TTC549 (cell line): Measurements from ENCODE around the gene ARHGEF10L.

Experiments used
- FAIRE-seq: peaks from 2 replicates; lab custom pipeline; 2012; peaks lifted over from hg19 to GRCh38; lab: Jason Lieb, UNC

ARHGEF10L gene

DNA sequence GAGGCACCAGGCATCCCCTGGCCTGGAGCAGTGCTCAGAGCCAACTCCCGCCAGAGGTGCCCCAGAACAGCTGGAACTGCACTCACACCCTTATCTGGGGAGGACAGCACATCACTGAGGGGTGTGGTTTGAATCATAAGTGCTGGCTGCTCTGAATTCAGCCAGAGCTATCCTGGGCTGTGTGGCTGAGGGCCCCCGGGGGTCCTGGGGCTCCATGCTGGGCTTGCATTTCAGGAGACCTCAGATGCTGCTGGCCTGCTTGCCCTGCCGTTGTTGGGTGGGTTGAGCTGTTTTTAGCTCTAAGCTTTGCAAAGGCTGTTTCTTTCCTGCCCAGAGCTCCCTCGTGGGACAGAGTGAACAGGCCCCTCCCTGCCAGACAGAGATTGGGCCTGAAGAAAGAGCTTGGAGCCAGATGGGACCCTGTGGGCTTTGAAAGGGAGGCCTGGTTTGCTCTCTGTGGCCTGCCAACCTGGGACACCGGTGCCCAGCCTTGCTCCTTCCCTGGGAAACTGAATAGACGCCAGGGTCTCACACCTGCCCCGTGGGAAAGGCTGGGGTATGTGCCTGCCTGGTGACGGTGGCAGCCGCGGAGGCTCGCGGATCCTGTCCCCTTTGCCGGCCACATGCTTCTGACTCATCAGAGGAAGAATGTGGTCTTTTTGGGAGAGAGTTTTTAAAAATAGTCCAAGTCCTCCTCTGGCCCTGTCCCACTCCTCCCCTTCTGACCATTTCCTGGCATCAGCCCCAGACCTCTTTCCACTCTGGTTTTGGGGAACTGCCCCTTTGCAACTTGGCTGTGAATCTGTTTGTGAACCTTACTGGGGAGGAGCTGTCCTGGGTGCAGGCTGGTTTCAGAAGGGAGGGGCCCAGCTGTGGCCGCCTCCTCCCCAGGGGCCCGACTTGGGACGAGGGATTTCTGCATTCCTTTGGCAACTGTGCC, 30.0 kb downstream of the ARHGEF10L start:
- FAIRE-seq = no peak

GRCh38 chr1:17570228-17570627, 30.7 kb downstream of the ARHGEF10L start:
- FAIRE-seq = no peak

GRCh38 chr1:17572264-17572985, 32.9 kb downstream of the ARHGEF10L start:
- no peak for FAIRE-seq

GRCh38 chr1:17573518-17574041, 34.1 kb downstream of the ARHGEF10L start:
- no peak for FAIRE-seq

DNA sequence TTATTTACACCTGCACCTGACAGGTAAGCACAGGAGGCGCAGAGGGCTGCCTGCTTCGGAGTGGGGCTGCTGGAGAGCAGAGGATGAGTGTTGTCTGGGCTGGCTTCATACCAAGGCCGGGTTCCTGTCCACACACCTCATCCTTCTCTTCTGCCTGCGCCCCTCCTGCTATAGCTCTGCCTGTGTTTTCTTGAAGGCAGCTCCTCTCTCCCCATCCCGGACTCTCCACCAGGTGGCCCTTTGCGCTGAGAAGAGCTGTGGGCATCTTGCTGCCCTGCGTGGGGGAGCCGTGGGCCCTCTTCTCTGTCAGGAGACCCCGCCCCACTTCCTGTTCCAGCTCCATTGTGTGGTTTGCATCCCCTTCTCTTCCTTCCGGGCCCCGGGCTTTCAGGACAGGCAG, 35.0 kb downstream of the ARHGEF10L start:
- FAIRE-seq = no peak

GRCh38 chr1:17575797-17576518, 36.5 kb downstream of the ARHGEF10L start:
- FAIRE-seq = no peak

DNA sequence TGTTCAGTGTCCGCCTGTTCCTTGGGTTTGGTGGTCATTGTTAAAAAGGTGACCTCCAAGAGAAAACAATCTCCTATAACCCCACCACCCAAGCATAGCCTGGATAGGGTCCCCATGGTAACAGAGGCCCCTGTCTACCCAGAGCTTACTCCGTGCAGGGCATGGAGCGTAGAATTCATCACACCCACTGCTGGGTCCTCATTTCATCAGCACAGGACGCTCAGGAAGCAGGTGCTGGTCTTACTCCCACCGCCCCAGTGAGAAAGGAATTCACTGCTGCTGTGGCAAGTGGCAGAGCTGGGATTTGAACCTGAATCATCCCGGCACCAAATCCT, 37.0 kb downstream of the ARHGEF10L start:
- FAIRE-seq = no peak

DNA sequence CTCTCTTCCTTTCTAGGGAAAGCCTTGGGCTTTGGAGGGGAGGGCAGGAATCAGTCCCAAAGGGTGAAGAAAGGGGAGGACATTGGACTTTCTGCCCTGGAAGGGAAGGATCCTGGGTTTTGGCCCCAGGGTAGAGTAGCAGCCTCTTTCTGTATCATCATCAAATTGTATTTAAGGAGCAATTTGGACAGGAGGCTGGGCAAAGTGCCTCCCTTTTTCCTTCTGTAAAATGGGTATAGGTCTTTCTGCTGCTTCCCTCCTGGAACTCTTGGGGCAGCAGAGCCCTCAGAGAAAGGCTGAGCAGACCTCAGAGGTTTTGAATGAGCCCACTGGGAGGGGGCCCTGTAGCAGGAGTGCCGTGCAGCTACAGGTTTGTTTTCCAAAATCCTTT, 38.4 kb downstream of the ARHGEF10L start:
- FAIRE-seq = no peak

GRCh38 chr1:17579951-17580939, 40.7 kb downstream of the ARHGEF10L start:
- FAIRE-seq = no peak

GRCh38 chr1:17581389-17582123, 42.1 kb downstream of the ARHGEF10L start:
- no peak for FAIRE-seq

GRCh38 chr1:17582124-17582774, 42.8 kb downstream of the ARHGEF10L start:
- FAIRE-seq = no peak

DNA sequence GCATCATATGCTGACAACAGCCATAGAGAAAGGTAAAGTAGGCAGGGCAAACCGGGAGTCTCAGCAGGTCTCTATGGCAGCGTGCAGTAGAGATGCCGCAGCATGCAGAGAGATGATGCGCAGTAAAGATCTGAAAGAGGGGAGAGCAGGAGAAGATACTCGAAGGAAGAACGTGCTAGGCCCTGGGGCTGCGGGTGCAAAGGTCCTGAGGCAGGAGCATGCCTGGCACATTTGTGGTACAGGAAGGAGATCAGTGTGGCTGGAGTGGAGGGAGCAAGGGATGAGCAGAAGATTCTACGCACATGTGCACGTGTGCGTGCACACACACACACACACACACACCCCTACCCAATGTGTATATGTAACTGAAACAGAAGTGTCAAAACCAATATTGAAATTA, 45.0 kb downstream of the ARHGEF10L start:
- no peak for FAIRE-seq

DNA sequence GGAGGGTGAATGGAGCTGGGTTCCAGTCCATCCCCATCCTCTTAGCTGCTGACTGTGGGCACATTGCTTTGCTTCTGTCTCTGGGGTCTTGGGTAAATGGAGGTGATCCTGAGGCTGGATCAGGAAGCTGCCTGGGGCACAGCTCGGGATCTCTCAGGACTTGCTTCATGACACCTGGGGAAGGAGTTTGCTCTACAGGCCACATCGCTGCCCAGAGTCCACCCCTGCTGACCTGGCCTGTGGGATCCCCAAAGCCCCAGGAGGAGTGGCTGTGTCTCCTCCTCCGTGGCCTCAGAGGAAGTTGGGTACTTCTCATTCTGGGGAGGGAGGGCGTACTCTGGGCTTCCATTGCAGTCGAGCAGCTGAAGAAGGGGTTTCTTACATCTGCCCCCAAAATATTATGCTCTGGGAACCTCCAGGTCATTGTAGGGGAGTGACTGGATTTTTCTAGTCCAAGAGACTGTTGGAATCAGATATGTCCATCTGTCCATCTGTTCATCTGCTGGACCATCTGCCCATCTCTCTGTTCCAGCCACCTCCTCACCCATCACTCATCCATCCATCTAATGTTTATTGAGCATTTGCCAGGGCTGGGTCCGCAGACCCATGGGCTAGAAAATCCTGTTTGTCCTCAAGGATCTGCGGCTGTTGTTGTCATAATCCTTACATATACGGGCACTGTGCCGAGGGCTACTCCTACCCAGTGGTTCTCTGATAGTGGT, 45.9 kb downstream of the ARHGEF10L start:
- no peak for FAIRE-seq

DNA sequence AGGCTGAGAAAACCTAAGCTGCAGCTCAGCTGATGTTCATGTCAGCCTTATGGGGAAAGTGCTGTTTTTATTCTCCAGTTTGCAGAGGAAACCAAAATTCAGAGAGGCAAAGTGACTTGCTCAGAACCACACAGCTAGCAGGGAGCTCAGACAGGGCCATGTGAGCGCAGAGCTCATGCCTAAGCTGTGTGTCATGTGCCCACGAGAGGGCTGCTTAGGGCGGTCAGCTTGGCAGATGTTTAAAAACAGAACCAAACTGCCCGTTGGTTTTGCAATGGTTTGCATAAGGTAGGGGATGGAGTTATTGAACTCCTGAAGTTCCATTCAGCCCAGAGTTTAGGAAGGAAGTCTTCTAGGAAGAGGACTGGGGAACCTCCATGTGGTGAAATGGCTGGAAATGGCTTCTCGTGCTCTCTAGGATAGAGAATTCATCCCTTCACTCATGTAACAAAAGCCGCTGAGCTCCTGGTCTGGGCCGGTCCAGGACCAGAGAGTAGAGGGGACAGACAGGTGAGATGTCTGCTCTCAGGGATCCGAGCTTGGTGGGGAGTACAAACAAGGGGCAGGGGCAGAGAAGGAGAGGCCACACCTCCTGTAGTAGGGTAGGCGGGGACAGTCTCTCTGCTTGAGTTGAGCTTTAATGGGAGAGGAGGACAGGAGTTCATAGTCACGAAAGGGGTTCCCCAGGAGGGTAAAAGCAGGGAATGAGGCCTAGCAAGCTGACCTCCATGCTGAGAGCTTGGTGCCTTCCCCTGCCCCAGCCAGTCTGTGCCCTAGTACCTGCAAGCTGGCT, 46.9 kb downstream of the ARHGEF10L start:
- no peak for FAIRE-seq

DNA sequence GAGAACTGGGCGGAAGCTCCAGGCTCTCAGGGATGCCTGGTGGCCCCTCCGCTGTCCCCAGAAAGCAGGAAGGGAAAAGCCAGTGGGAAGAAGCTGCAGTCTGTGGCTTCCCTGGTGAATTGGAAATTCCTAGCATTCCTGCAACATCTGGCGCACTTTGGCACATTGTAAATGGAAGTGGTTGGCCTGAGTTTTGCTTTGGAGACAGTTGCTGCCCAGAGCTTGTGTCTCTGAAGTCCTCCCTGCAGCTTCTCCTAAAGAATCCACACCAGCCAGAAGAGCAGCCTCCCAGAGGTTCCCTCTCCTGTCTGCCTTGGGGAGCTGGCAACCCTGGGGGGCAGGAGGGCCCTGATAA, 48.2 kb downstream of the ARHGEF10L start:
- no peak for FAIRE-seq

DNA sequence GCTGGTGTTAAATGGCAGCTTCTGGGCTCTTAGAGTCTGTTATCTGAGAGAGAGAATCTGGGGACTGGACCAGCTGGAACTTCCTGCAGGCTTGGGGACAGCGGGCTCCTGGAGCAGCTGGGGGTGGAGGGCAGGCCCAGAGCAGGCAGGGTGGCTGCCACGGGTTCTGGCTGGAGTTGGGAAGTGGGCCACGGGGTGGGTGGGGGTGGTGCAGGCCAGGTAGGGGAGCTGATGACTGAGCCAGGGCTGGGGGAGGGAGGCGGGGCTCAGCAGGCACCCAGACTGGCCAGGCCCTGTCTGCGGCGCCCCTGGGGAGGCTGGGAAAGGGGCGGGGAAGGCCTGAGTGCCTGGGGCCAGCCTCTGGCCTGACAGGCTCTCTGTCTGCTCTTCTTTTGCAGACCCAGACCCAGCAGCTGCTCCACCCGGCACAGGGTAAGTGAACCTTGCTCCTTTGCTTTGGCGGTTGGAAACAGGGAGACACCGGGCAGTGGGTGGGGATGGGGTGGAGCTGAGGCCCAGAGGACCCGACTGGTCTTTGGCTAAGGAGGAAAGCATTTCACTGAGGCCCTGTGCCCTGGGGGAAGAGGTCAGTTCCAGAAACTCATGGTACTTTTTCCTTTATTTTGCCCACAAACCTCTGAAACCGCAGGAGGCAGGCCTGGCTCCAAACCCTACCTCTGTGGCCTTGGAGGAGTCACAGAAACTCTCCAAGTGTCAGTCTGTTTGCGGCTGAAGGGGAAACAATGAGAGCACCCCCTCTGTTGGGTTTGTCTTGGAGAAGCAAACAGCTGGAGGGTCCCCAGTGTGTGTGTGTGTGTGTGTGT, 48.8 kb downstream of the ARHGEF10L start:
- FAIRE-seq = no peak

- no peak for FAIRE-seq
These were observed 52.4 kb downstream of the ARHGEF10L start for GRCh38 chr1:17591814-17592430.
